Stimulated activated CD4-positive, alpha-beta T cell treated with anti-CD3 and anti-CD28 coated beads, Interleukin-12 subunit alpha, Interleukin-12 subunit beta, amount 100 ng/mL, for 24 hours (primary cell): ENCODE results near the gene EYS.
"Not testable (repeated sequence)": the region's sequence is repeated elsewhere in the genome, so short reads cannot be mapped to it uniquely, and the experiment has no call there.

Experiments
- DNase-seq, 2 experiments: peaks; one replicate each; pipeline ENCODE4 v3.0.0-alpha.2; 2020; ENCODE audit warnings: low read depth in 2 of 2

The EYS gene

DNA sequence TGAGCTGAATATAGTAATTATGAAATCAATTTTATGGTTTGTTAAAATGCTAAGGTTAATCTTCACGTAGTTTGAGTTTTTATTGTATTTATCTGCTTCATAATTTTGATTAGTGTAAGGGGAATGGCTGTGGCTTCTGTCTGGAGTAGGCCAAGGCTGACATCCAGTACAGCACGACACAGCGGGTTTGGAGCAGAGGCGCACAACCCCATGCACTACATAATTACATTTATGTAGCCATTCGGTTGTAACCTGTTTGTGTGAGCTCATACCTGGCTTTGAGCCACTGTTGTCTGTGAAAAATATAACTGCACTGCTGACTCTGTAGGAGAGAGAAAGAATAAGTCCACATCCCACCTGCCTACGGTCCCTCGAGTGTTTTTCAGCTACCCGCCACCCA lies 615.5 kb downstream of the EYS start:
- DNase-seq, result no peak

DNA sequence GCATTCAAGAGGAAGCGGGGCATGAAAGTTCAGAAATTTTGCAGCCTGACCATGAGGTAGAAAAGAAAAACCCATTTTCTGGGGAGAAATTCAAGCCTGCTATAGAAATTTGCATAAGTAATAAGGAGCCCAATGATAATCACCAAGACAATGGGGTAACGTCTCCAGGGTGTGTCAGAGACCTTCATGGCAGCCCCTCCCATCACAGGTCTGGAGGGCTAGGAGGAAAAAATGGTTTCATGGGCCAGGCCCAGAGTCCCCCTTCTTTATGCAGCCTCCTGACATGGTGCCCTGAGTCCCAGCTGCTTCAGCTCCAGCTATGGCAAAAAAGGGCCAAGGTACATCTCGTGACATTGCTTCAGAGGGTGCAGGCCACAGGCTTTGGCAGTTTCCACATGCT lies 618.5 kb downstream of the EYS start:
- DNase-seq, result no peak

DNA sequence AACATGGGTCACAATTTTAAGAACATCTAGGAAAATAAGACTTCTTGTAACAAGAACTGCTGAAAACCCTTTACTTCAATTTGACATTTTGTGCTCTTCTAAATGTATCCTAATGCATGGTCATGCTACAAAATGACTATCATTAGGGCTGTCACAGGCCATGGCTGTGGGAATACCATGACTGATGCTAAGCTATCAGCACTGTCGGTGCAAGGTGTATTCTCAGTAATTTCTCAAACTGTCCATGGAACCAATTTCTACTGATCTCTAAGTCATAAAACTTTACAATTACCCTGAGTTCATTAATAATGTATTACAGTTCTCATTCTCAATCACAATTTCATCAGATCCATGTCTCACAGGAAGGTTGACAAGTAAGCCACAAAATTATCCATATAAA lies 625.3 kb downstream of the EYS start:
- no peak for DNase-seq

DNA sequence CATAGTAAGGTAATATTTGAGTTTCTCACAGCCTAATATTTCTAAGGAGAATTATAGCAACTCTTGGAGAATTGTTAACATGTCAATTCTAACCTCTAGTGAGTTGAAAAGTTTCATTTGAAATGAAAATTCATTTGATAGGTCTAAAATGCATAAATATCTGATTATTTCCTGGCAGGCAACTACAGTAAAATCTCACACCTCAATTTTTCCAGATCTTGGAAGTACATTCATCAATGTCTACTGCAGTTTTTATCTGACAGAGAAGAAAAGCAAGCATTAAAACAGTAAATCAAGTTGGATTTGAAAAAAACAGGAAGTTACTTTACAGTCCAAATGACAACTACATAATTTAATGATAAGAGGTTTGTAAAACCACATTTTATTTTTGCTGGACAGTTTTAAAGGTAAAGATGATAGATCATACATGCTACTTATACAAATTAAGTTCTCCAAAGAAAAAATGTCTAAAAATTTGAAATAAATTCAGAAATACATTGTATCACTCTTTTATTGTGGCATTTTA lies 631.3 kb downstream of the EYS start:
- DNase-seq, result no peak

DNA sequence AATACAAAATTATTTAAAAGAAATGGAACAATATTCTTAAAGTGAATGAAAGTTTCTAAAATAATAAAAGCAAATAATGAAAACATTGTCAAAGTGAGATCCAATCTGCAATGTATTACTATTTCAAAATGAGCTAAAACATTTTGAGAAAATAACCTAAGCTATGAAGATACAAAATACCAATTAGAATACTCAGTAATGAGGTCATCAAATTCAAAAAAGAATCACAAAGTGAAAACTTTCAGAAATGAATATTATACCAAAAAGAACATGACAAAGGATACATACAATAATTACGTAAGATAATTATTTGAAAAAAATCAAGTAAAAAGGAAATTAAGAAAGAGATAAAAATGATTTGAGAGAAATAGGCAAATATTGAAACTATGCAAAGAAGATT lies 634.5 kb downstream of the EYS start:
- DNase-seq, result no peak

DNA sequence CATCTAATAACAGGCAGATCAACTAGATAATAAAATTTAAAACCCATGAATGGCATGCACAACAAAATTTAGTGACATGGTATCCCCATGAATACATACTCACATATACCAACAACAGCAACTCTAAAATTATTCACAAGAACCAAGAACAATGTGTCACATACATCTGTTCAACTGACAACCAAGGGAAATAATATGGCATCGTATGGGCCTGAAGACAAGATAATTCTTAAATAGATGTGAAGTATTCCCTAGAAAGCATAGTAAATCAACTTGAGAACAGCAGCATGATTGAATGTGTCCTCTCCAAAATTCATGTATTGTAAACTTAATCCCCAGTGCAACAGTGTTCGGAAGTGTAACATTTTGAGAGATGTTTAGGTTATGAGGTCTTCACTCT lies 635.5 kb downstream of the EYS start:
- no peak for DNase-seq

DNA sequence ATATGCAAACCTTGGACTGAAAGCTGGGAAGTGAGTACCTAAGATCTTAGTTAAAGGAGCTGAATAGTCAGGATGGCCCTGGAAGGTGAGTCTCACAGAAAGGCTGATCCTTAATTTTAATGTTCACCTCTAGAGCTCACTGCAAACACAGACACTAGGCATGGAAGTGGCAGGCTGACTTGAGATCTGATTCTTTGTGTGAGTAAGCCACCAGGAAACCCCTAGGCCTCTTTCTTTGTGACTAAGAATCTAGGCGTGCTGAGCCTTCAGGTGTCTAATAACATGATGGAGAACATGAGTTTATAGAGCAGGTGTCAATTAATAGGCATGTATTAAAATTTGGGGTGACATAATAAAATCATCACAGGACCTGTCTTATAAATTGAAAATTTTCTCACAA lies 642.2 kb downstream of the EYS start:
- no peak for DNase-seq

DNA sequence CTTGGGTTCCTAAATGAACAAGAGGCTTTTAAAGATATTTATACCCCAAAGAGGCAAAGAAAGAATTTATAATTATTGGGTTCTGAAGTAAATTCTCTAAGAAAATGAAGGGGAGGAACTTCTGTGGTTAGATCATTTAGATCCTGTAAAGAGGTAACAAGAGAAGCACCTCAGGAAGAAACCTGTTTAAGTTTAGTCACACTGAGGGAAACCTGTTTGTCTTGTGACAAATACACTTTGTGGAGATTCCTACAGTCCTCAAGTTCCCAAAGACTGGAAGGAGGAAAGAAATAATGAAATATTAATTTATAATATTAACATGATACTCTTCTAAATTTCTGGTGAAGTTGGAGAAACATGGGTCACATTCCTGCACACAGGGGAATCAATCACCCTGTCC lies 647.5 kb downstream of the EYS start:
- DNase-seq, result no peak

DNA sequence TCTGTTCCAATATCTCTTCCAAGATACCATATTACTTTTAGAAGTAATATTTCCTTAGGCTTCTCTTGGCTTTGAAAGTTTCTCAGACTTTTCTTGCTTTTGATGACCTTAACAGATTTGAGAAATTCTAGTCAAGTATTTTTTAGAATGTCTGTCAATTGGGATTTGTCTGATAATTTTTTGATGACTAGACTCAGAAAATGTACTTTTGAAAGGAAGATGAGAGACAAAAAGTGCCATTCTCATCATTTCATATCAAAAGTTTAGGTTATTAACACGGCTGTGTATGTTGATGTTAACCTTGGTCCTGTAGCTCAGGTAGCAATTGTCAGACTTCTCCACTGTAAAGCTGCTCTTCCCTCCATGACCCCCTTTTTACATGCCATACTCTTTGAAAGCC lies 651.5 kb downstream of the EYS start:
- DNase-seq, result no peak

DNA sequence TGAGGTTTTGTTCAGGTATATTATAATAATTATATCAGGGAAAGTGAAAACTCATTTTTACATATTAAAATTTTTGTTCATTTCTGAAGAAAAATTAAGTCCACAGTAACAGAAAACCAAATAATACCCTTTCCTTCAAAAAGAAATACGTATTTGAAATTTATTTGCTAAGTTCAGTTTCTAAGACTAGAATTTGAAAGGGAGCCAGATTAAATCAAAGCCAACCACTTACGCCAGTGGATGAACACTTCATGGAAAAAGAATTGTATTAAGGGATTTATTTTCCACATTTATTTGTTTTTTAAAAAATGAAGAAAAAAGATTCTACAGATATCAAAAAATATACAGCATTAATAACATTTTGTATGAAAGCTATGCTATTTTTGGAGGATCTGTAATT lies 654.4 kb downstream of the EYS start:
- no peak for DNase-seq

DNA sequence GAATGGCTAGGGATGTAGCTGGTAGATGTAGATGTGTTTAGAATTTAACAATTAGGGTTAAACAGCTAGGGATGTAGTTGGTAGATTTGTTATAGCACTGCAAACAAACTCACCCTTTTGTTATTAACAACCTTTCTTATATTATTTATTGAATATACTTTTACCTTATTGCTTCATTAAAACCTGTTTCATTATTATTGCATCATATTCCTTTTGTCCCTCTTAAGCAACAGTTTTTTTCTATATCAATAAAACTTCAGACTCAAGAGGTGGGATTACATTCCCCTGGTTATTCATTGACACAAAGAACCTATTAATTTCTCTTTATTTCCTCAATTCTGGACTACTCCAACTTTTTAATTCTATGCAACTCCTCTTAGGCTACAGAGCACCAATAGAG lies 661.2 kb downstream of the EYS start:
- no peak for DNase-seq

DNA sequence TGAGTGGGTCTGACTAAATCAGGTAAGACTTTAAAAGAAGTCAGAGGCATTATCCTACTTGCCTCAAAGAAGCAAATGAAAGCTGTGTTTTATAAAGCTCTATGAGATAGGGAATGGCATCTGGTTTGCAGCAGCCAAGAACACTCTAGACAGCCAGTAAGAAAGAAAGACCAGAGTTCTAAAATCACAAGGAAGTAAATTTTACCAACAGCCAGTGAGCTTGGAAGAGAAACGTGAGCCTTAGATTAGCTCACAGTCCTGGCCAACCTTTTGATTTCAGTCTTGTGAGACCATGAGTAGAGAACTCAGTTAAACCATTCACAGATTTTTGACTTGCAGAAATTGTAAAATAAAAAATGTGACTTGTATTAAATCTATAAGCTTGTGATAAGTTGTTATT lies 693.0 kb downstream of the EYS start:
- no peak for DNase-seq

DNA sequence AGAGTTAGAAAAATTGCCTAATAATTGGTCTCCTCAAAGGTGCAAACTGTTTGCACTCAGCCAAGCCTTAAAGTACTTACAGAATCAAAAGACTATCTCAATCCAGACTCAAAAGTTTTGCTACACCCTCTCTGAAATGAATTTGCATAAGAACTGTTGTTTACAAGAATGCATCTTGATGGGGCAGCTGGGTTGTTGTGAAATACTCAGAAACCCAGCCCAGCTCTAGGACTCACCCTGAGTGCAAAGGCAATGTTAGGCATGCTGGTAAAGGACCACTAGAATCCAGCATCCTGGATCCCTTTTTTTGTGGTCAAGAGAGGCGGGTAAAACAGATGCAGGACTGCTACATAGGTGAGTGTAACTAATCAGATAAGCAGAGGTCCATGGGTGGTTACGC lies 700.2 kb downstream of the EYS start:
- no peak for DNase-seq

DNA sequence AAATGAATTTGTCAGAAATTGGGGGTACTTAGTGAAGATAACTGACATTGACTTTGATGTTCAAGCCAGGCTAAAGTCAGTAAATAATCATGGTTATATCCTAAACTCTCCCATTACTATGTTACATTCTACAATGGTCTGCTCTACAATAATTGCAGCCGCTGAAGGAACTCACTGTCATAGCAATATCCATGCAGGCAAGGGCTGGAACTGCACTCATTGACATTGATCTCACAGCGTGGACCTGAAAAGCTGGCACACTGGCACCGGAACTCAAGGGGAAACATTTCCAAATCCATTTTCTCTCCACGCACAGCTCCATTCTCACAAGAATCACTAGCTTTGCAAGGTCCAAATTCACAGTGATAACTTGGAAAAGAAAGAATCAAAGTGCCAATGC lies 702.7 kb downstream of the EYS start:
- no peak for DNase-seq

DNA sequence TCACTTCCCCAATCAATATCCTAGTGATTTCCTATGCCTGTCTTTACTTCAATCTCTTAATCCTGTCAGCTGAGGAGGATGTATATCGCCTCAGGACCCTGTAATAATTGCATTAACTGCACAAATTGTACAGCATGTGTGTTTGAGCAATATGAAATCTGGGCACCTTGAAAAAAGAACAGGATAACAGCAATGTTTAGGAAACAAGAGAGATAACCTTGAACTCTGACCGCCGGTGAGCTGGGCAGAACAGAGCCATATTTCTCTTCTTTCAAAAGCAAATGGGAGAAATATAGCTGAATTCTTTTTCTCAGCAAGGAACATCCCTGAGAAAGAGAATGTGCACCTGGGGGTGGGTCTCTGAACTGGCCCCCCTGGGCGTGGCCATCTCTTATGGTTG lies 704.1 kb downstream of the EYS start:
- not testable (repeated sequence) for DNase-seq

DNA sequence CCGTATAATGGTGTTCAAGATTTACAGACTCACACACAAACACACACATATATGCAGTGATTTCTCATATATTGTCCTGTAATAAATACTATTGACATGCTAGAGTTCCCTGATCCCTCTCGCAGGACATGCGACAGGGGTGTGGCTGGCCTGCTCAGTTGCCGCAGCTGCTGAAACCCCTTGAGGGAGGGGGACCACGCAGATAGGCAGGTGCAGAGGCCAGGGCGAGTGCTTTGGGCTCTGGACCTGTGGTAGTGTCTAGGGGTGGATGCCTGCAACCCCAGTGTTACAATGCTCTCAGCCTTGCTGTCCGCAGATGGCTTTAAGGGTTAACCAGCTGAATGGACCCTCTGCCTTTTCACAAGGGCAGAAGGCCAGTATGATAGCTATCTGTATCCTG lies 706.2 kb downstream of the EYS start:
- no peak for DNase-seq

DNA sequence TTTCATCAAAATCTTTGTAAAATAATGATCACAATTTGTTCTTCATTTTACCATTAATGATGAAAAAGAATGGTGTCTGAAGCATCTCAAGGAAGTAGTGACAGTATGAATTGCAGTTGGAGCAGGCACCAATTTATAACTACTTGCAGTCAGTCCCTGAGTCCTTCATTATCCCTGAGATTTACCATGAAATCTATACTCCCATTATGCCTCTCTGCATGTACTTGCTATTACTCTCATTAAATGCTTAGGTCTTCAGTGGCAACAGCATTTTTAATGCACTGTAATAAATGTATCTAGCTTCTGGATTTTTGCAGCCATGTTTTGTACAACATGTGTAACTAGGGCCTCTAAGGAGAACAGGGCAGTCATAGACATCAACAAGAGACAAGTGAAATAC lies 708.8 kb downstream of the EYS start:
- no peak for DNase-seq

DNA sequence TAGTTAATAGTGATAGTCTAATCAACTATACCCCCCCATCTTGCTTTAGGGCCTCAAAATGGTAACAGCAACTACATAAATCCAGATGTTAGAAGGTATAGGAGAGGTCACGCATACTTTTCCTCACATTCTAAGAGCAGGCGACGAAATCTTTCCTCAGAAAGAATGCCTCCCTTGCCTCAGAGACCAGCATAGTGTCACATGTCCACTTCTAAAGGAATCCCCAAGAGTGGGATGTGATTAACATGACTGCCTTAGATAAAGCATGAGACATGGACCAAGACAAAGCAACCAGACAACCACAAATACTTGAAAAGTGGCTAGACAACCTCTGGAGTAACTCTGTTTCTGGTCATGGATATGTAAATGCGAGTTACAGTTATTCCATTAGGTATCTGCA lies 710.7 kb downstream of the EYS start:
- DNase-seq, result no peak

DNA sequence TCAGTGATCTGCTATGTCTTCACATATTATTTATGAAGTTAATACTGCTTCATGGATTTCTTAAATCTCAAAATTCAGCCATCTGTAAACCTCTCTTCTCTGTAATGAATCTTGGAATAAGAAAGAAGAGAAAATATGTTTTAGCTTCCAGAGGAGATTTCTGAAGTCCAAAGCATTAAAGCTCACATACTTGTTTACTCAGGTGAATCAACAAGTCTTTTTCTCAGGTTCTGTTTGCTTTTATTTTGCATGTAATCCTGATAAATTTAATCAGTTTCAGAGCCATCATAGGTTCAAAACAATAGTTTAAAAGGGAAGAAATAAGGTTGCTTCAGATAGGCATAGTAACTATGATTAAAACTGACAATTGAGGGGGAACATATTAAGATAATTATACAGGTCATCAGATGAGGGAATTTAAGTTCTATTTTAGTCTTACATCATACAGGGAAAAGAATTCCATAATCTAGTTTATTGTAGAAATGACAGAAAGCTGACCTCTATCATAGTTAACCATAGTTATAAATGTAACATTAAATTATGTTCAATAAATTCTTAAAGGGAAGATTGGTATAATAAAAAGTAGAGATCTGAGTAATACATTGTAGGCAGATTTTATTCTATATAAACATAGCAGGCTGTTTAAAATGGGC lies 716.2 kb downstream of the EYS start:
- DNase-seq, result no peak

DNA sequence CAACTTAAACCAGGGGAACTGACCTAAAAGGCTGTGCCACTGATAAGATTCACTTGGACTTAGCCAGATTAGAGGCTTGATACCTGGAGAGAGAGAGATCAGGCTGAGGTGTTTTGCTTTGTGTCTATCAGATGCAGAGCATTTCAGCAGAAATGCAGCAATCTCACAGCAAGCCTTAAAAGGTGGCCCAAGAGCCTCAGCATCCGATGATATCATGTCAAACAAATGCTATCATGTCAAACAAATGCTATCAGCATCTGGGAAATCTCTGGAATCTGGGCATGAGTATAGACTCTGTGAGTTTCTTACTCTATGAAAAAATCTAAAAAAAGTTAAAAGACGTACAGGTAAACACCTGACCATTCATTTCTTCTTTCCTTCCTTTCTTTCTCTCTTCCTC lies 718.9 kb downstream of the EYS start:
- DNase-seq, result no peak

DNA sequence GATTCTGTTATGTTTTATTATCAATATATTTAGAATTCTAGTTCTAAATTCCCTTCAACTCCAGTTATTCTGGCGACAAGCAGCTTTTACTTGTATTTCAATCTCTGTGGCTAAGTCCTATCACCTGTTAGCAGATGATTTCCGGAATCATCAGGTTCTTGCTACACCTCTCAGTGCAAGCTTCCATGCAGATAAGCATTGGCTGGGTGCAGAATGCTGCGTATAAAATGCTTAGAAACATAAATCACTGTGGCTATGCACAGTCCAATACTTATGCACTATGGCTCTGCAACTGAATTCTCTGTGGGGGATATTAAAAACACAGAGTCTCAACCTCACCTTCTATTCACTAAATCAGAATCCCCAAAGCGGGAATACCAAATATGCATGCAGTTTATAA lies 720.0 kb downstream of the EYS start:
- no peak for DNase-seq

DNA sequence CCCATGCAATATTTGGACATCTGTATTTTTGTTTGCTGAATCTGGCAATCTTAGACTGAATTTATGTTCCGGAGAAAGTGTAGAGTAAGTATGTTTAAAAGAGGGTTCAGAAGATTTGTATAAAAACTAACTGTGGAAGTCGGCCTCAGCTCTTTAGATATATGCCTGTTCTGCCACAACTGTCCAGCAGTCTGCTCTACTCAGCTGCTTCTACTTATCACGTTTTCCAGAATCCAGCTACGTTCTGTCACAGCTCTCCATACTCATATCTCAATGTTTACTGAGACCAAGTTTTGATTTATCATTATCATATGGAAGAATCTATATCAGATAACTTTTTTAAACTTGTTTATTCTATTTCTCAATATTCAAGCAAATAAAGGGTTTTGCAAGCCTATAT lies 721.3 kb downstream of the EYS start:
- DNase-seq, result no peak

DNA sequence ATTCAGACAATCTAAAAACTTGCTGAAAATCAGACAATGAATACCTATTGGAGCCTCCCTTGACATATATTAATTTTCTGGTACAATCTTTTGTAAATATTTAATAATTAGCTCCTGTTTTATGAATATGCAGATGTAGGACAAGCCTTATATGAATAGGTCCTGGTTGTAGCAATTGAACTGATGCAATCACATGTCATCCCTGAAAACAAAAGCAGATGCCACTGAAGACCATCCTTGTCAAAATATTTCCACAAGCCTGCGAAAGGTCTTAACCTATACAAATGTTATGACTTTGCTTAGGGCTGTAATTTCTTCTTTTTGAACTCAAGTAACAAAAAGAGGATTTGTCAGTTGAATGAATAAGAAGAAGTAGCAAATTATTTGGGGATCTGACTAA lies 722.1 kb downstream of the EYS start:
- no peak for DNase-seq

DNA sequence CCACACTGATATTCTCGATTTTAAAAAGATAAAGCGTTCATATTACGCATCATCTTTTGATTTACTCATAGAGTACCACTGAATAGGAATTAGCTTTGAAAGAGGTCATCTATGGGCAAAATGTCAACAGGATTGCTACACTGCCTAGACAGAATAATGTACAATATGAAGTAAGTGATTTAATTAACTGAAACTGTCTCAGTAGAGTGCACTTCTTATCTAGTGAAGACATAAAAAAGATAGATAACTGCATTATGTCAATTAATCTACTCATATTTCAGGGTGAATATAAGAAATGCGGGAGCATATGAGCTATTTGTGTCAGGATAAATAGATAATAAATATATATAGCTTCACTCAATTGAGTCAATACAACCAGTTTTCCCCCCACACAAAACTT lies 723.9 kb downstream of the EYS start:
- DNase-seq, result no peak
